ENCODE measurements around the gene FAM13B.
A peak's percentile ranks its signal among the peaks of the same experiment; 100 is the strongest.
"Not testable (repeated sequence)": the region's sequence is repeated elsewhere in the genome, so short reads cannot be mapped to it uniquely, and the experiment has no call there.

Gene FAM13B

DNA sequence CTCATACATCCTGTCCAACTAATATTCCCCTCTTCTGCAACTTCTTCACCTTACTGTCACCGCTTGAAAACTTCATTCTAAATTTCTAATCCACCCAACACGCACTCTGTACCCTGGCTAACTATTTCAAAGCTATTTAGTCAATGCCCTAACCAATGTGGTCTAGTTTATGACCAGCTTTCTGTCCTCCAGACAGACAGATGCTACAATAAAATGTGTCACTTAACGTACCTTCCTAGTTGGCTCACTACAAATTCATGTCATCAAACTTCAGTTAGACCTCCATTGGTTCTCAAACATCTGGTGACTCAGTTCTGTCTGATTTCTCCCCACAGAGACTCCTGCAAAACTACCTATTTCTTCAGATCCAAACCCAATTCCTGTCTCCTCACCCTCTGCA, 57.7 kb downstream of the FAM13B start:
- DNase-seq (ENCODE audit: extremely low read depth, low read depth), result no peak
- H3K4me3 ChIP-seq (replicated peaks; ENCODE audit: low read depth, low read length), result no peak overlapping the region
- TF ChIP-seq CTCF (IDR thresholded peaks at IDR 0.05; ENCODE audit: low read depth, low read length, missing control alignments), result no peak

DNA sequence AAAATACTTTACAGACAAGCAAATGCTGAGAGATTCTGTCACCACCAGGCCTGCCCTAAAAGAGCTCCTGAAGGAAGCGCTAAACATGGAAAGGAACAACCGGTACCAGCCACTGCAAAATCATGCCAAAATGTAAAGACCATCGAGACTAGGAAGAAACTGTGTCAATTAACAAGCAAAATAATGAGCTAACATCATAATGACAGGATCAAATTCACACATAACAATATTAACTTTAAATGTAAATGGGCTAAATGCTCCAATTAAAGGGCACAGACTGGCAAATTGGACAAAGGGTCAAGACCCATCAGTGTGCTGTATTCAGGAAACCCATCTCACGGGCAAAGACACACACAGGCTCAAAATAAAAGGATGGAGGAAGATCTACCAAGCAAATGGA, 62.5 kb downstream of the FAM13B start:
- not testable (repeated sequence) for DNase-seq (ENCODE audit: extremely low read depth, low read depth); H3K4me3 ChIP-seq (replicated peaks; ENCODE audit: low read depth, low read length)

DNA sequence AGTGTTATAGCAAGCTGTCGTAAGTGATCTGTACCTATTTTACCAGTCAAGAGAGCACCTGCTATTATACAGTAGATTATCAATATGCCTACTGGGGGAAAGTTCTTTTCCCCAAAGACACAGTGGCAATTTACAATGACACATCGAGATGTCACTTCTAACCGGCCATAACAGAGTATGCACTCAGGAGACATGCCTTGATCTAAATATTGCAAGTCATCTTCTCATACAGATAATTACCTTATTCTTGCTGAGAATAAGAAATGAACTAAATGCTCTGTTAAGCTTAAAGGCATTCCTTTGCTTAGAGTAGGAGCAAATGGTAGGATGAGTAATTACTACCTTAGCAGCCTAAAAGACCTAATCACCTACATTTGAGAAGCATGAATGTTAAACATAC, 72.1 kb downstream of the FAM13B start:
- no peak overlapping the region for H3K4me3 ChIP-seq (replicated peaks; ENCODE audit: low read depth, low read length)
- no peak for DNase-seq (ENCODE audit: extremely low read depth, low read depth)
- no peak for TF ChIP-seq CTCF (IDR thresholded peaks at IDR 0.05; ENCODE audit: low read depth, low read length, missing control alignments)

DNA sequence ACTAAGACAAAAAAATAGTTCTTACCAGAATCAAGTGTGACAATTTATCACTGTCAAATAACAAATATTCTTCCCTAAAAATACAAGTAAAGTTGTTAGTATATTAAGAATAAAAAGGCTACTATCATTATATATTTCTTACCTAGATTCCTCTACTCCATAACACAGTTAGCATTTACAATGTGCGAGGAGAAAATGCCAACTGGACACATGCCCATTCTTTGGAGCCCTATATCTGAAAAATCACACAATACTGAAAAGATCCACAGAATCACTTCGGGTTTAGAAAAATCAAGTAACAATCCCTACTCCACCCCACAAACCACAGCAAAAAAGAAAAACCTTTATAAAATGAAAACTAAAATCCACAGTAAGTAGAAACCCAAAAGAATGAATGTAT, 72.7 kb downstream of the FAM13B start:
- no peak for DNase-seq (ENCODE audit: extremely low read depth, low read depth)
- no peak for TF ChIP-seq CTCF (IDR thresholded peaks at IDR 0.05; ENCODE audit: low read depth, low read length, missing control alignments)
- no peak overlapping the region for H3K4me3 ChIP-seq (replicated peaks; ENCODE audit: low read depth, low read length)

DNA sequence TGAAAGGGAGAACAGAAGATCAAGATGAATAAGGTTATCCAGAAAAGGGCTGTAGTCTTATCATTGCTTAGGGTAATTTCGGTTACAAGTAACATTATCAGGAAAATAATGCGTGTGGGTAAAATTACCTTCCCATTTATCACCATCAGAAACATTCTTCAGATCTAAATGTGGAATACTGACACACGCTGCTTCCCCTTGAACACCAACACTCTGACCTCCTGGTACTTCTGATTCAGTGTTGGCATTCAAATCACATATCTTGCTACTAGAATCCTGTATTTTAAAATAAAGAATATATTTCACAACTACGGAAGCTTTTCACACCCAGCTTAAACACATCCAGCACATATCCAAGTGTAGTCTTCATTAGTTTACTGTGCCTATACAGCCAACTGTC, 73.4 kb downstream of the FAM13B start:
- TF ChIP-seq CTCF (IDR thresholded peaks at IDR 0.05; ENCODE audit: low read depth, low read length, missing control alignments), result no peak
- no peak overlapping the region for H3K4me3 ChIP-seq (replicated peaks; ENCODE audit: low read depth, low read length)
- no peak for DNase-seq (ENCODE audit: extremely low read depth, low read depth)

- DNase-seq (ENCODE audit: extremely low read depth, low read depth), result peak; percentile 3
- no peak overlapping the region for H3K4me3 ChIP-seq (replicated peaks; ENCODE audit: low read depth, low read length)
- no peak for TF ChIP-seq CTCF (IDR thresholded peaks at IDR 0.05; ENCODE audit: low read depth, low read length, missing control alignments)
These were observed 74.9 kb downstream of the FAM13B start for GRCh38 chr5:137957948-137958347.

- DNase-seq (ENCODE audit: extremely low read depth, low read depth), result peak; percentile 77
- TF ChIP-seq CTCF (IDR thresholded peaks at IDR 0.05; ENCODE audit: low read depth, low read length, missing control alignments), result no peak
- no peak overlapping the region for H3K4me3 ChIP-seq (replicated peaks; ENCODE audit: low read depth, low read length)
These were observed 78.6 kb downstream of the FAM13B start for GRCh38 chr5:137954131-137954879.

Measured in HFF-Myc (cell line).